ENCODE data around the gene C19orf25.

DNA sequence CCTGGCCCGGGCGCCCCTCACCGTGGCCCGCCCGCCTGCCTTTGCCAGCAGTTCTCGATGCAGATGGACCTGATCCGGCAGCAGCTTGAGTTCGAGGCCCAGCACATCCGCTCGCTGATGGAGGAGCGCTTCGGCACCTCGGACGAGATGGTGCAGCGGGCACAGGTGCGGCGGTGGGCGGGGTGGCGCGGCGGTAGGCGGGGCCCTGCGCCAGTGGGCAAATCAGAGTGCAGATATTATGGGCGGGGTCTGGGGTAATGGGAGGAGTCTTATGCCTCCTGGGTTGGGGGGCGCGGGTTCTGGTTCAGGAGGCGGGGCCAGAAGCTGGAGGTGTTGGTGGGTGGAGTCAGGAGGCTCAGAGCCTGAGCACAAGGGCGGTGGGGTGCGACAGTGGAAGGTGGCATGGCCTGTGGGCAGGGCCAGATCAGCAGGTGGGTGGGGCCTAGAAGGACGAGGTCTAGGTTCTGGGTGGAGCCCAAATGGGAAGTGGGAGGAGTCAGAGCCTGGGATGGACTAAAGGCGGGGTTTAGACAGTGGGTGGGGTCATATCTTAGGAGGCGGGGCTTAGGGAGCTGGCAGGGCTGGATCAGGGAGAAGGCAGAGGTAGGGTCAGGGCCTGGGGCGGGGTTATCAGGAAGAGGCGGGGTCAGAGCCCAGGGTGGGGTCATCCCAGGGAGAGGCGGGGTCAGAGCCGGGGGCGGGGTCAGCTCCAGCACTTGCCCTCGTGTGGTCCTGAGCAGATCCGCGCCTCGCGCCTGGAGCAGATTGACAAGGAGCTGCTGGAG is 23.5 kb downstream of the C19orf25 start:
- TF ChIP-seq CTCF (IDR thresholded peaks at IDR 0.05) (no peak), POLR2A (IDR thresholded peaks at IDR 0.05) (no peak)
